GM19238 (cell line): ENCODE results near the gene FASTK.

Source experiments
- DNase-seq: peaks from one replicate; pipeline ENCODE4 v3.0.0; 2011; ENCODE audit warnings: low spot score; ENCODE audit not compliant: insufficient read length

Gene FASTK

DNA sequence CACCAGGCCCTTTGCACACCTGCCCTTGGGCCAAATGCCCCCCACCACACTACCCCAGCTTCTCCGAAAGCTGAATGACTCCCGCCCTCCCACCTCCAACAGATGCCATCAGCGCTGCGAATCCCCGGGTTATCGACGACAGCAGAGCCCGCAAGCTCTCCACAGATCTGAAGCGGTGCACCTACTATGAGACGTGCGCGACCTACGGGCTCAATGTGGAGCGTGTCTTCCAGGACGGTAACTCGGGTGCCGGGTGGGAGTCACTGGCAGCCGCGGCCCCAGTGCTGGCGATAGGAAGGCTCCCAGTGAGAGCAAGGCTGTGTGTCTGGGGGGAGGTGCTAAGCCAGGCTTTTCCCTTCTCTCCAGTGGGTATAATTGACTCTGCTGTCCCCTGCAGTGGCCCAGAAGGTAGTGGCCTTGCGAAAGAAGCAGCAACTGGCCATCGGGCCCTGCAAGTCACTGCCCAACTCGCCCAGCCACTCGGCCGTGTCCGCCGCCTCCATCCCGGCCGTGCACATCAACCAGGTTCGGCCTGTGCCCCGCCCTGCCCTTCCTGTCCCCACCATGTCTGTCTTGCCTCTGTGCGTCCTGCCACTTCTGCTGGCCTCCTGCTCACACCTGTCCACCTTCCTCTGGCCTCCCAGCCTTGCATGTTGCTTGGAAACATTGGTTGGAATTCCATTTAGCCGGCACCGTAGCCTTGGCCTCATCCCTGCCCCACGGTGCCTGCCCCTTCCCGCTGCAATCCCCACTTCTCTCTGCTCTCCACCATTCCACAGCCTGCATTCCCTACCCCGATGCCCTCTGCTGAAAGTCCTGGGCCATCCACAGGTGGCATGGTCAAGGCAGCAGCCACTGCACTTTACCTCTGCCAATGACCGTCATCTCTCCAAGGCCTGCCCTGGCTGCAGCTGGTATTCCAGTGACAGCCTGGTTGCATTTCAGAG lies 37.8 kb upstream of the FASTK start:
- DNase-seq, result no peak

- DNase-seq, result no peak
Measured at GRCh38 chr7:151117565-151117964, 37.0 kb upstream of the FASTK start.

GRCh38 chr7:151116603-151117440 lies 36.2 kb upstream of the FASTK start:
- no peak for DNase-seq

DNA sequence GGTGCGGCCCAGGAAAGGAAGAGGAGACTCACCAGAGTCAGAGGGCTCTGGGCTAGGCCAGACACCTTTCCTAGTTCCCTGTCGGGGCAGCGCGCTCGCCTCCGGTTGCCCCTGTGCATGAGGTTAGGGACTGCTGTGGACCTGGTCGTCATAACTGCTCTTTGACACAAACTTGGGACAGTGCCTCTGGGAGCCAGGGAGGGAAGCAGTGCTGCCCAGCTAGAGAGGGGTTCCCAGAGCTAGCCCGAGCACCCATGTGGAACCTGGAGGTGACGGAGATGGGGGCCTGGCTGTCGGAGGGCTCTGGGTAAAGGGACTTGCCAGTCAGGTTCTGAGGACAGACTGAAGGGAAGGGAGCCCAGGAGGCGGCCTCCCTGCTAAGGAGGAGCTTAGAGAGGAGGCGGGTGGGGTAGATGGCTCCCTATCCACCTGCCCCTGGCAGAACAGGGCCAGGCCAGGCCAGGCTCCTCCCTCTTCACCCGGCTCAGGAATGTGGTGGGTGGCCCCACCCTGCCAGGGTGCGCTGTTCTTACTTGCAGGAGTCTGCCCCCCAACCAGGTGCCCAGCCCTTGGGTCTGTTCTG lies 35.3 kb upstream of the FASTK start:
- DNase-seq, result no peak

GRCh38 chr7:151115121-151115835 lies 34.7 kb upstream of the FASTK start:
- DNase-seq, result peak; percentile 51

DNA sequence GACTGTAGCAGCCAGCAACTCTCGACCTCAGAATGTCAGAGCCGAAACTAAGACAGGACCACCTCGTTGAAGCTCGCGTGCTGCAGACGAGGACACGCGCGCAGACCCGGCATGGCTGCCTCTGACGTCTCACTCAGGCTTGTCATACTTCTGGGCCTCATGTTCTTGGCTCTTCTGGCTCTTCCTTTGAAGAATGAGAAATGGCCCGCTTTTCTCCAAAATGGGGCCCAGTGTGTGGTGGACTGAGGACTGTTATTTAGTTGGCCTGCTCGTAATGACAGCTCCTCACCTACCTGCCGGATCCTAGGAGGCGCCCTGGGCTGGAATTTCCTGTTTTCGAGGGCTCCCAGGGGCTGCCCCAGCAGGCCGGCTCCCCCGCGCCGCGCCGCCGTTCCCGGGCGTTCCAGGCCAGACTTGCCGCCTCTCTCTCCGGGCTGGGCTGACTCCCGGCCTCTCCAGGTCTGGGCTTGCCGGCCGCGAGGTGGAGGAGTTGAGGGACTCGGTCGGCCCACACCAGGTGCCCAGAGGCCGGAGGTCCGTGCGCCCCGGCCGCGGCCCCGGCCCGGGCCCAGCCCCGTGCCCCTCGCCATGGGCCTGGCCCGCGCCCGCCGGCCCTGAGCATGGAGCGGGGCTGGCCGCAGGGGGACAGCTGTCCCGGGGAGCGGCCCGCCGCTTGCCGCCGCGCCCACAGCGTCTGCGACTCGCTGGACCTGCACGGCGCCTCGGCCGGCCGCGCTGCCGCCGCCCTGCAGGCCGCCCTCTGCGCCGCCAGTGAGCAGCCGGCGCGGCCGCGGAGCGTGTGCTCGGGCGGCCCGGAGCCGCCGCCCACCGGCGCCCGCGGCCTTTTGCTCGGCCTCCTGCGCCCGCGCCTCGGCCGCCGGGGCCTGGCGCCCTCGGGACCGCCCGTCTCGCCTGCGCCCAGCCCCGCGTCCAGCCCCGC lies 33.8 kb upstream of the FASTK start:
- DNase-seq, result no peak

GRCh38 chr7:151113344-151114150 lies 32.9 kb upstream of the FASTK start:
- DNase-seq, result no peak

DNA sequence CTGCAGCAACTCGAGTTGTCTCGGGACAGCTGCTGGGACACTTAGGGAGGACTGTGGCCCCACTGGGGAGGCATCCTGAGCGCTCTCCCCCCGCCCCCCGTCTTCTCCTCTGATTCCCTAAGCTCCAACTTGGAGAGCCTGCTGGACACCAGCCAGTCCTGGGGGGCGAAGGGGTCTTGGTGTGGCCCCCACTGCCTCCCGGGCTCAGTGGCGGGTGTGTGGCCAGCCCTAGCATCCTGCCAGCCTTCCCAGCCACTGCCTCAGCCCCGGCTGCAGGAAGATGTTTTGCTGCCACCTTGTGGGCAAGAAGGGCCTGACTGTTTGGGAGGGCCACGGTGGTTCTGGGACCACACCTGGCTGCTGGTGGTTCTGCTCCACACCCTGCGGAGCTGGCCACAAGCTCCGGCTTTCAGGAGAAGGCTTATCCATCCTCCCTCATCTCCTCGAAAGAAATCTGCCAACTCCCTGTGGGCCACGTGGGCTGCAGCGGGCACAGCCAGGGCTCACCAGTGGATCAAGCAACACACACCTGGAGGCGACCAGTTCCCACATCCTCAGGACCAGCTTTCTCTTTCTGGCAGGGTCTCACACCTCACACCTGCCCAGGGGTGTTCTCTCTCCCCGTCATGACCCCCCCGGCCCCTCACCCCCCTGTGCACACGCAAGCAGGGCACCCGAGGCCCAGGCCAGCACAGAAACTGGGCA lies 30.5 kb upstream of the FASTK start:
- peak; percentile 92 for DNase-seq

- no peak for DNase-seq
Measured at GRCh38 chr7:151110236-151110940, 29.8 kb upstream of the FASTK start.

GRCh38 chr7:151109094-151110048 lies 28.8 kb upstream of the FASTK start:
- no peak for DNase-seq

DNA sequence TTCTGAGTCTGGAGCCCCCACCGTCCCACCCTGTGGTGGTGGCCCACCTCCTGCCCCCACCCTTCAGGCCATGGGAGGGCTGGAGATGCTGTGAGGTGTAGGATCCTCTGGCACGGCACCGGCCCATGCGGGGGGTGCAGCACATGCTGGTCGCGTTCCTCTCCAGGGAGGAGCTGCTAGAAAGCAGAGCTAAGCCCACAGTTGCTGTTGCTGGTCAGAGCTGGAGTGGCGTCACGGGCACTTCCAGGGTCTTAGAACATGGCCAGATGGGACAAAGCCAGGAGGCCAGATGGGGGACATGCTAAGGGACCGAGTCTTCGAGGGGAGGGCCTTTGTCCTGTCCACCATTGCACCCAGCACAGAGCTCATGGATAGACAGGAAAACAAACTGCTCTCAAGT lies 27.3 kb upstream of the FASTK start:
- no peak for DNase-seq

DNA sequence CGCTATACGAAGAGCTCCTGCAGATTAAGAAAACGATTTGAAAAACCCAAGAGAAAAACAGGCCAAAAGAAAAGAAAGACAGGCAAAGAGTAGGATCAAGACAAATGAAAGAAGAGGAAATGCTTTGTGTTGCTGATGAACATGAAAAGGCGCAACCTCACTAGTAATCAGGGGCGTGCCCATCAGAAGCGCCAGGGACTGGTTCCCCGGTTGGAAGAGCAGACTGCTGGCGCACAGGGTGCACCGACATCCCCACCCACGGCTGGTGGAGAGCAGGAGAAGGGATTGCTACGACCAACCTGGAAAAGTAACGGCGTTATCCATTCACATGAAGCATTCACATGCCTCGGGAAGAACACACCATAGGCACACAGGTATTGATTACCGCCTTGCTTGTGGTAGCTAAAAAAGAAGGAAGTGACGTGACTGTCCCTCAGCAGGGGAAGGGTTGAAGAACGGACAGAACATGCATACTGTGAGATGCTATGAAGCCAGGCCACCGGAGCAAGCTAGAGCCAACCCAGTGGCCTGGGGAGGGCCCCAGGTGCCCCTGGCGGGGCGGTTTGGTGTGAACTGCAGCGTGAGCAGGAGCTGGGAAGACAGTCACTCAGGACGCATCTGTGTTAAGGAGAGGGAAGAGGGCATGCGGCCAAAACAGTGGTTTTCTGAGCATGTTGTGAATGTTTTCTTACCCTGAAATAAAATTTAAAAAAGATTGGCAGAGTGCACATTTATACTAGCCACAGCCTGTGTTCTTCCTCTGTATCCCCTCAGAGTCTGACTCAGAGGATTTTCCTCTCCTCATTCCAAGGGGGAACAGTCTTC lies 24.0 kb upstream of the FASTK start:
- DNase-seq, result no peak

DNA sequence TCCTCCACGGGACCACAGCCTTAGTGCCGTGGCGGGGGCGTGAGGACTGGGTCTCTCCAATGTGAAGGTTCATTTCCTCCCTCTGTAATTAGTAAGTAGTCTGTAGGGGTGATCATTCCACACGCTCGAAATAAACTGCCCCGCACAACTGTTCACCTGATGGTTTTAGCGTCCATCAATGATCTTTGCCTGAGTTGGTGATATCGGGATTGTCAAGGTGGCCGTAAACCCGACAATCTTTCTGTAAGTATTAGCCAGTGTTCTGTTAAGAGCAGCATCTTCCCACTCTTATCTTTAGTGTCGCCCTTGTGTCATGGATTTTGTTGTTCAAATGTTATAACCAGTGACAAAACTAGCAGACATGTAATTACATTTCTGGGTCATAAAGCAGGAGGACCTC lies 23.4 kb upstream of the FASTK start:
- no peak for DNase-seq

- no peak for DNase-seq
Measured at GRCh38 chr7:151102991-151103390, 22.4 kb upstream of the FASTK start.

GRCh38 chr7:151101621-151102396 lies 21.2 kb upstream of the FASTK start:
- DNase-seq, result no peak
